K562 (cell line): ENCODE measurements around the gene RBM12. TPM values are rescaled to one million over a fixed set of nuclear protein-coding genes. Genes with fewer than 3 reads are reported as not detected.

ENCODE experiments used
- ARID1B ChIP-seq: fragments of 450-650 bp; IDR thresholded peaks from 2 replicates; pipeline ENCODE4 v1.6.1; 2016; ENCODE audit warnings: antibody characterized with exemption, mild to moderate bottlenecking, inconsistent platforms
- CHD1 ChIP-seq: fragments of 200-600 bp; sonication (generic); IDR thresholded peaks from one replicate; pipeline ENCODE4 v1.6.1; 2012; ENCODE audit warnings: mild to moderate bottlenecking, moderate library complexity, low read length, inconsistent platforms
- CHD2 ChIP-seq: IDR thresholded peaks from 2 replicates; pipeline ENCODE4 v1.6.1; 2011; ENCODE audit warnings: low read depth, low read length
- JUNB ChIP-seq: fragments of 450-650 bp; formaldehyde crosslinking; conservative IDR thresholded peaks from 2 replicates; pipeline ENCODE4 v1.4.0; 2020; ENCODE audit warnings: mild to moderate bottlenecking
- KLF1 ChIP-seq: fragments of 450-650 bp; IDR thresholded peaks from 2 replicates; pipeline ENCODE4 v1.6.1; 2016; ENCODE audit warnings: missing genetic modification characterization, missing compliant biosample characterization
- LARP7 ChIP-seq: fragments of 450-650 bp; IDR thresholded peaks from 2 replicates; pipeline ENCODE4 v1.6.1; 2016
- POLR2A ChIP-seq: fragments of 450-650 bp; conservative IDR thresholded peaks from 2 replicates; pipeline ENCODE4 v1.6.1; 2016
- RFX5 ChIP-seq: IDR thresholded peaks from 2 replicates; pipeline ENCODE4 v1.6.1; 2011; ENCODE audit warnings: low read depth, mild to moderate bottlenecking, improper control_type of control experiment, low read length
- TBP ChIP-seq: optimal IDR thresholded peaks from 2 replicates; pipeline ENCODE3; 2011; ENCODE audit warnings: low read depth, low read length, improper control_type of control experiment
- ZNF134 ChIP-seq: fragments of 250-450 bp; sonication (Bioruptor Pico); conservative IDR thresholded peaks from 2 replicates; pipeline ENCODE4 v1.4.0; 2020
- ZNF175 ChIP-seq: fragments of 200-800 bp; sonication (Bioruptor generic); IDR thresholded peaks from 2 replicates; pipeline ENCODE4 v1.6.1; 2016; ENCODE audit warnings: low read depth, mild to moderate bottlenecking, missing genetic modification characterization, missing compliant biosample characterization
- ZNF197 ChIP-seq: fragments of 200-800 bp; sonication (Bioruptor generic); IDR thresholded peaks from 2 replicates; pipeline ENCODE4 v1.6.1; 2016; ENCODE audit warnings: low read depth, missing genetic modification characterization, missing compliant biosample characterization
- ZNF3 ChIP-seq: fragments of 250-450 bp; sonication (Bioruptor Pico); IDR thresholded peaks from 2 replicates; pipeline ENCODE4 v1.5.0; 2021; ENCODE audit warnings: mild to moderate bottlenecking, moderate library complexity
- polyA plus RNA-seq, 8 experiments: library from polyadenylated mRNA; depleted of rRNA in 4 of 8; stranded (reverse) in 5 of 8; unstranded in 3 of 8; fragments of >200 nt; fragmentation: Nextera tagmentation in 2 of 8; fragmentation: Illumina TruSeq in 1 of 8; extraction: Ambion mirVana in 2 of 8; extraction: Trizol in 1 of 8; gene quantifications; 2 replicates each; pipeline versions ENCODE4 v1.2.1 to v1.2.3, GENCODE V29; 2011 to 2014; ENCODE audit warnings: inconsistent platforms in 1 of 8, missing spikeins in 1 of 8
- total RNA-seq, 7 experiments: library from RNA; depleted of rRNA in 6 of 7; stranded (reverse); fragments of >200 nt in 6 of 7; fragmentation: Illumina TruSeq in 2 of 7; extraction: Trizol in 2 of 7; gene quantifications; 2 replicates each; pipeline versions ENCODE4 v1.2.1 to v1.2.3, GENCODE V29; 2011 to 2021; ENCODE audit warnings: low replicate concordance in 1 of 7
- TF ChIP-seq, protein P1 (sequence below), 2 experiments: fragments of 450-650 bp in 1 of 2; sonication (generic) in 1 of 2; formaldehyde crosslinking in 1 of 2; IDR thresholded peaks in 1 of 2; conservative IDR thresholded peaks in 1 of 2; 2 replicates each; pipeline versions ENCODE4 v1.6.1 to v1.8.1; 2016 to 2023; ENCODE audit warnings: mild to moderate bottlenecking in 2 of 2, moderate library complexity in 2 of 2, inconsistent platforms in 1 of 2, missing genetic modification reagents in 1 of 2
- TF ChIP-seq, protein P2 (sequence below): fragments of 250-450 bp; sonication (Bioruptor Pico); IDR thresholded peaks from 2 replicates; pipeline ENCODE4 v1.4.0; 2020; ENCODE audit warnings: borderline replicate concordance
- TF ChIP-seq, protein P3 (sequence below): sonication (generic); formaldehyde crosslinking; IDR thresholded peaks from 2 replicates; pipeline ENCODE4 v1.8.0; 2022; ENCODE audit warnings: mild to moderate bottlenecking, missing genetic modification reagents, borderline replicate concordance
- TF ChIP-seq, protein P4 (sequence below): sonication (generic); formaldehyde crosslinking; IDR thresholded peaks from 2 replicates; pipeline ENCODE4 v1.8.1; 2023; ENCODE audit warnings: mild to moderate bottlenecking, missing genetic modification reagents
- TF ChIP-seq, protein P5 (sequence below): sonication (generic); formaldehyde crosslinking; IDR thresholded peaks from 2 replicates; pipeline ENCODE4 v1.8.1; 2023; ENCODE audit warnings: mild to moderate bottlenecking, missing genetic modification reagents

The RBM12 gene
- total and polyA plus RNA-seq, 9 of the 15 experiments (the other 6 are each of a cell fraction or from before 2014, with no cell fraction given), result 5.0 to 162 (median 73.3) TPM

DNA sequence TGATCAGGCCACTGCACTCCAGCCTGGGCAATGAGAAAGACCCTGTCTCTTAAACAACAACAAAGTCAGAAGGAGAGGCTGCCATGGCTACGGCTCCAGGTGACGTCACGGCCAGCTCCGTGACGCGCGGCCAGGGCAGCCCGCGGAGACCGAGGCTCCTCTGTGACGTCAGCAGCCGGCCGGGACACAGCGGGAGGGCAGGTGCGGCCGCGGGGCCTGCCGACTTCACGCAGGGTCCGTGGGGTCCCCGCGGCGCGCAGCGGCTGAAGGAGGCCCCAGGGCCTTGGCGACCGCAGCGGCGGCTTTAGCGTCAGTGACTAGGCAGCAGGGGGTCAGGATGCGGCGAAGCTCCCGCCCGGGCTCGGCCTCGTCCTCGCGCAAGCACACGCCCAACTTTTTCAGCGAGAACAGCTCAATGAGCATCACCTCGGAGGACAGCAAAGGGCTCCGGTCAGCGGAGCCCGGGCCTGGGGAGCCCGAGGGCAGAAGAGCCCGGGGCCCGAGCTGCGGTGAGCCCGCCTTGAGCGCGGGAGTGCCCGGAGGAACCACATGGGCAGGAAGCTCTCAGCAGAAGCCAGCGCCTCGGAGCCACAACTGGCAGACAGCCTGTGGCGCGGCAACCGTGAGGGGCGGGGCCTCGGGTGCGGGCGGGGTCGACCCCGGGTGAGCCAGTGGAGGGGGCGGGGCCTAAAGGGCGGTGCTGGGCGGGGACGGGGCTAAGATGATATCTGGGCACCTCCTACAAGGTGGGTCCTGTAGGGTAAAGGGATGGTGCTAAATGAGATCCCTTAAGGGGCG, 48.8 kb downstream of the RBM12 start, which contains the start of gene SPAG4 (continued):
- TF ChIP-seq, protein P1, sequence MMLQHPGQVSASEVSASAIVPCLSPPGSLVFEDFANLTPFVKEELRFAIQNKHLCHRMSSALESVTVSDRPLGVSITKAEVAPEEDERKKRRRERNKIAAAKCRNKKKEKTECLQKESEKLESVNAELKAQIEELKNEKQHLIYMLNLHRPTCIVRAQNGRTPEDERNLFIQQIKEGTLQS (IDR thresholded peaks at IDR 0.05), result peak; percentile 96
- TF ChIP-seq, protein P1 (CRISPR knock-in tag; conservative IDR thresholded peaks at IDR 0.05), result no peak
- TF ChIP-seq TBP (peak; percentile 58), CHD2 (0 out of 2 replicates have a peak, but pooled peaks have one; percentile 34), JUNB (CRISPR knock-in tag) (no peak), ZNF175 (CRISPR knock-in tag) (peak; percentile 47; the same call in 1 of the 2 replicates), ZNF3 (CRISPR knock-in tag) (no peak), POLR2A (peak; percentile 70), RFX5 (peak; percentile 46; the same call in 1 of the 2 replicates), LARP7 (no peak), ZNF134 (CRISPR knock-in tag) (no peak), ARID1B (no peak), CHD1 (no peak), ZNF197 (CRISPR knock-in tag) (no peak), KLF1 (tag) (peak; percentile 60)
- TF ChIP-seq, protein P2, sequence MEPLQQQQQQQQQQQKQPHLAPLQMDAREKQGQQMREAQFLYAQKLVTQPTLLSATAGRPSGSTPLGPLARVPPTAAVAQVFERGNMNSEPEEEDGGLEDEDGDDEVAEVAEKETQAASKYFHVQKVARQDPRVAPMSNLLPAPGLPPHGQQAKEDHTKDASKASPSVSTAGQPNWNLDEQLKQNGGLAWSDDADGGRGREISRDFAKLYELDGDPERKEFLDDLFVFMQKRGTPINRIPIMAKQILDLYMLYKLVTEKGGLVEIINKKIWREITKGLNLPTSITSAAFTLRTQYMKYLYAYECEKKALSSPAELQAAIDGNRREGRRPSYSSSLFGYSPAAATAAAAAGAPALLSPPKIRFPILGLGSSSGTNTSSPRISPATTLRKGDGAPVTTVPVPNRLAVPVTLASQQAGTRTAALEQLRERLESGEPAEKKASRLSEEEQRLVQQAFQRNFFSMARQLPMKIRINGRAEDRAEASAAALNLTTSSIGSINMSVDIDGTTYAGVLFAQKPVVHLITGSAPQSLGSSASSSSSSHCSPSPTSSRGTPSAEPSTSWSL (CRISPR knock-in tag), result no peak
- TF ChIP-seq, protein P3, sequence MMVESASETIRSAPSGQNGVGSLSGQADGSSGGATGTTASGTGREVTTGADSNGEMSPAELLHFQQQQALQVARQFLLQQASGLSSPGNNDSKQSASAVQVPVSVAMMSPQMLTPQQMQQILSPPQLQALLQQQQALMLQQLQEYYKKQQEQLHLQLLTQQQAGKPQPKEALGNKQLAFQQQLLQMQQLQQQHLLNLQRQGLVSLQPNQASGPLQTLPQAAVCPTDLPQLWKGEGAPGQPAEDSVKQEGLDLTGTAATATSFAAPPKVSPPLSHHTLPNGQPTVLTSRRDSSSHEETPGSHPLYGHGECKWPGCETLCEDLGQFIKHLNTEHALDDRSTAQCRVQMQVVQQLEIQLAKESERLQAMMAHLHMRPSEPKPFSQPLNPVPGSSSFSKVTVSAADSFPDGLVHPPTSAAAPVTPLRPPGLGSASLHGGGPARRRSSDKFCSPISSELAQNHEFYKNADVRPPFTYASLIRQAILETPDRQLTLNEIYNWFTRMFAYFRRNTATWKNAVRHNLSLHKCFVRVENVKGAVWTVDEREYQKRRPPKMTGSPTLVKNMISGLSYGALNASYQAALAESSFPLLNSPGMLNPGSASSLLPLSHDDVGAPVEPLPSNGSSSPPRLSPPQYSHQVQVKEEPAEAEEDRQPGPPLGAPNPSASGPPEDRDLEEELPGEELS (CRISPR knock-in tag), result peak; percentile 42; the same call in 1 of the 2 replicates
- TF ChIP-seq, protein P4, sequence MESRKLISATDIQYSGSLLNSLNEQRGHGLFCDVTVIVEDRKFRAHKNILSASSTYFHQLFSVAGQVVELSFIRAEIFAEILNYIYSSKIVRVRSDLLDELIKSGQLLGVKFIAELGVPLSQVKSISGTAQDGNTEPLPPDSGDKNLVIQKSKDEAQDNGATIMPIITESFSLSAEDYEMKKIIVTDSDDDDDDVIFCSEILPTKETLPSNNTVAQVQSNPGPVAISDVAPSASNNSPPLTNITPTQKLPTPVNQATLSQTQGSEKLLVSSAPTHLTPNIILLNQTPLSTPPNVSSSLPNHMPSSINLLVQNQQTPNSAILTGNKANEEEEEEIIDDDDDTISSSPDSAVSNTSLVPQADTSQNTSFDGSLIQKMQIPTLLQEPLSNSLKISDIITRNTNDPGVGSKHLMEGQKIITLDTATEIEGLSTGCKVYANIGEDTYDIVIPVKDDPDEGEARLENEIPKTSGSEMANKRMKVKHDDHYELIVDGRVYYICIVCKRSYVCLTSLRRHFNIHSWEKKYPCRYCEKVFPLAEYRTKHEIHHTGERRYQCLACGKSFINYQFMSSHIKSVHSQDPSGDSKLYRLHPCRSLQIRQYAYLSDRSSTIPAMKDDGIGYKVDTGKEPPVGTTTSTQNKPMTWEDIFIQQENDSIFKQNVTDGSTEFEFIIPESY (CRISPR knock-in tag), result peak; percentile 49; the same call in 1 of the 2 replicates
- TF ChIP-seq, protein P5, sequence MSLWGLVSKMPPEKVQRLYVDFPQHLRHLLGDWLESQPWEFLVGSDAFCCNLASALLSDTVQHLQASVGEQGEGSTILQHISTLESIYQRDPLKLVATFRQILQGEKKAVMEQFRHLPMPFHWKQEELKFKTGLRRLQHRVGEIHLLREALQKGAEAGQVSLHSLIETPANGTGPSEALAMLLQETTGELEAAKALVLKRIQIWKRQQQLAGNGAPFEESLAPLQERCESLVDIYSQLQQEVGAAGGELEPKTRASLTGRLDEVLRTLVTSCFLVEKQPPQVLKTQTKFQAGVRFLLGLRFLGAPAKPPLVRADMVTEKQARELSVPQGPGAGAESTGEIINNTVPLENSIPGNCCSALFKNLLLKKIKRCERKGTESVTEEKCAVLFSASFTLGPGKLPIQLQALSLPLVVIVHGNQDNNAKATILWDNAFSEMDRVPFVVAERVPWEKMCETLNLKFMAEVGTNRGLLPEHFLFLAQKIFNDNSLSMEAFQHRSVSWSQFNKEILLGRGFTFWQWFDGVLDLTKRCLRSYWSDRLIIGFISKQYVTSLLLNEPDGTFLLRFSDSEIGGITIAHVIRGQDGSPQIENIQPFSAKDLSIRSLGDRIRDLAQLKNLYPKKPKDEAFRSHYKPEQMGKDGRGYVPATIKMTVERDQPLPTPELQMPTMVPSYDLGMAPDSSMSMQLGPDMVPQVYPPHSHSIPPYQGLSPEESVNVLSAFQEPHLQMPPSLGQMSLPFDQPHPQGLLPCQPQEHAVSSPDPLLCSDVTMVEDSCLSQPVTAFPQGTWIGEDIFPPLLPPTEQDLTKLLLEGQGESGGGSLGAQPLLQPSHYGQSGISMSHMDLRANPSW (CRISPR knock-in tag), result 0 out of 2 replicates have a peak, but pooled peaks have one; percentile 27
